Endometrium (tissue), 2 donors: Measurements from ENCODE around the gene EIPR1.
"Not testable (repeated sequence)": the region's sequence is repeated elsewhere in the genome, so short reads cannot be mapped to it uniquely, and the experiment has no call there.

ENCODE experiments used
- FAIRE-seq: peaks from 2 replicates; lab custom pipeline; 2012; peaks lifted over from hg19 to GRCh38; lab: Jason Lieb, UNC
- donor health status: control.
- donor health status: control.

The EIPR1 gene

DNA sequence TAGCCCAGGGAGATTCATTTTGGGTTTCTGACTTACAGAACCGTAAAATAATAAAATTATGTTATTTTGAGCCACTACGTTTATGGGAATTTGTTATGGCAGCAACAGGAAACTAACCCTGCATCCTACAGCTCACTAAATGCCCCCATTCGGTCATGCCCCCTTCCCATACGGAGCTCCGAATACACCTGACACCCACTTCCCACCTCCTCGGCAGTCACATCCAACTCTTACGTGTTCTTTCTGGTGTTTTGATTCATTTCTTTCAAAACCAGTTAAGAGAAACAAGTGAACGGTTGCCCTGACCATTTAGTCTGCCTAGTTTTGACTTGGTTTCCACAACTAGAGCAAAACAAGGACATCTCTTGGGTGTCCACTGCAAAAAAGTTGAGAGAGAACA is 19.7 kb downstream of the EIPR1 start:
- FAIRE-seq, result no peak

DNA sequence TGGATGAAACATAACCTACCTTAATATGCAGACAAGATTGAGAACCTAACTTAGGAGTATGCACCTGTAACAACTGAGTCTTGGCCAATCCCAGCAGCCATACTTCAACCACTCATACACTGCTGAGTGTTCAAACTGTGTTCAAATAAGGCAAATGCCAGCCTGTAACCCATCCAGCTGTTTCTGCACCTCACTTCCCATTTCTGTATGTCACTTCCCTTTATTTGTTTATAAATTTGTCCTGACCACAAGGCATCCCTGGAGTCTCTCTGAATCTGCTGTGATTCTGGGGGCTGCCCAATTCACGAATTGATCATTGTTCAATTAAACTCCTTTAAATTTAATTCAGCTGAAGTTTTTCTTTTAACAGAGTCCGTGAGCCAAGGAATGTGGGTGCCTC is 20.2 kb downstream of the EIPR1 start:
- not testable (repeated sequence) for FAIRE-seq

DNA sequence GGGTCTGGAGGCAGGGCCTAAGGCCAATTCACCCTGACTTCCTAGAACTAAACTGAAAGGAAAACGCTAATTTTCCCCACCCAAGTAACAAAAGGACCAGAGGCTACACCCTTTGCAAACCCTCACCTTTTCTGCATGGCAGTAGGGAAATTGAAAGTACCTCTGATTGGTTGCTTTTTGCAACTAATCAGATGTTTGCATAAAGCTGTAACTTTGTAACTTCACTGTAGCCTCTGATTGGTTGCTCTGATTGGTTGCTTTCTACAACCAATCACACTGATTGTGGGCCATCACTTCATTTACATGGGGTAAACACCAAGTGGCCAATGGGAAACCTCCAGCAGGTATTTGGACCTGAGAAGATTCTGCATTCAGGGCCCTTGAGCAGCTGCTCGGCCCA is 20.8 kb downstream of the EIPR1 start:
- FAIRE-seq, result no peak

DNA sequence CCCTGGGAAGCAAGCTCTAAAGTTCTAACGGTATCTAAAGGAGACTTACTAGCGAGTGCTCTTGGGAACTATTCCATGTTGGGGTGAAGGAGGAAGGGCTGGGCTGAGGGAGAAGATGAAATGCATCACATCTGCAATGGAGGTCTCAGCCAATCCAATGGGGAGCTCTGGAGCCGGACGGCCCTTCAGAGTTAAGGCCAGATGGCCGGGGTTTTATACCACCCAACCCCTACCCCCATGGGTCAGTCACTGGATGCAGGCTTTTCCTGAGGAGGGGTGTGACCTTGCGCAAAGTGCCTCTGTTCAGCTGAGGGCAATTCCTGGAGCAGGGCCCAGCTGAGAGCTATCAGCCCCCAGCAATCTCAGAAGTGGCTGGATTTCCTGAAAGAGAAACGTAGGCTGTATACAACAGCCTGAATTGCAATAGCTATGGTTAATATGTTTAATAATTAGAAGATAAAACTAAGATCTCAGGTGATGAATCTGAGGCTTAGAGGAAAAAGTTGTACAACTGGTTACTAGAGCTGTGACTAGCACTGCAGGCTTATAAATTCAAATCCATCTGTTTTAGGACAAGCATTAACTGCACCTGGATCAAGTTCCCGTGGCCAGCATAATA is 21.6 kb downstream of the EIPR1 start:
- no peak for FAIRE-seq

DNA sequence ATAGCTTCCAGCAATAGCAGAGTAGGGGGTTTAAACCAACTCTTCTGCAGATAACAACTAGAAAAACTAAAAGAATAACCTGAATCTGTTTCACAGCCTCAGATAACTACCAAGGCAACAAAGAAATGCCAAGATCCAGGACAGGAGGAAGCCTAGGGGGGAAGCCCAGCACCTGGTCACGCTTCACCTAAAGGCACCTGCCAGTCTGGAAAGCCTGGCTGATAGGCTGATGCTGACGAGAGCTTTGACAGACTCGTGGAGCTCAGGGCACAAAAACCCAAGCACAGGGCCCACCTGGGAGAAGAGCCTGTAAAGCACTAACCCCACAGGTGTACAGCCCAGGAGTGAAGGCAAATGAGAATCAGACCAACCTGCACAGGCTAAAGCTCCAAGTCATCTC is 22.6 kb downstream of the EIPR1 start:
- no peak for FAIRE-seq

DNA sequence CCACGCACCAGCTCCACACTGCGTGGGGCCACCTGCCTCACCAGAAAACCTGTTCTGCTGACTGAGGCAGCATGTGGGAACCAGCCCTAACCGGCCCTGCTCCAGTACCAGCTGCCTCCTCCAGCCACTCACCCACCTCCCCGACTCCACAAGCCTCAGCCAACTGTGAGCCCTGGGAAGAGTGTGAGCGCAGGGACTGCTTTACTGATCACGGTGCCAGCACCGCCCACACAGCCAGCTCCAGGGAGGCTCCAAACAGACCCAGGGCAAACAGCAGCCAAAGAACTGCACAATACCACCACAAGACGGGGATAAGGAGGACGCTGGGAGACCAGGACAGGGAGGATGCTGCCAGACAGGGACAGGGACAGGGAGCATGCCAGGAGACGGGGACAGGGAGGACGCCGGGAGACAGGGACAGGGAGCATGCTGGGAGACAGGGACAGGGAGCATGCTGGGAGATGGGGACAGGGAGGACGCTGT is 28.4 kb downstream of the EIPR1 start:
- FAIRE-seq, result no peak

DNA sequence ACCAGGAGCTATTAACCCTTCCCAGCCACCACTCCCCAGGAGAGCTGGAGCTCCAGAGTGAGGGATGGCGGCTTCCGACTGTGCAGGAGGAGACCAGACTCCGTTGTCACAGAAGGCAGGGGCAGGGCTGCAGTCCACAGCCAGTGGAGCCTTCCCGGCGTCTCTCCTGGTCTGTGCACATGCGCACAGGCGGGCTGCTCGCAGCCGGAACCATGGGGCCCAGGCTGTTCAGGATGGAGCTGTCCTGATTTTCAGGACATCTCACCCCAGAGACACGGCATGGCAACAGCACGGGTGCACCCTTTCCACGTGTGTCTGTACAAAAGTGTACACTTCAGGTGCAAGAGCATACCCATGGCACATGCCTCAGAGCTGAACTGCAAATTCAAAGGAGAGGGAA is 28.9 kb downstream of the EIPR1 start:
- no peak for FAIRE-seq

DNA sequence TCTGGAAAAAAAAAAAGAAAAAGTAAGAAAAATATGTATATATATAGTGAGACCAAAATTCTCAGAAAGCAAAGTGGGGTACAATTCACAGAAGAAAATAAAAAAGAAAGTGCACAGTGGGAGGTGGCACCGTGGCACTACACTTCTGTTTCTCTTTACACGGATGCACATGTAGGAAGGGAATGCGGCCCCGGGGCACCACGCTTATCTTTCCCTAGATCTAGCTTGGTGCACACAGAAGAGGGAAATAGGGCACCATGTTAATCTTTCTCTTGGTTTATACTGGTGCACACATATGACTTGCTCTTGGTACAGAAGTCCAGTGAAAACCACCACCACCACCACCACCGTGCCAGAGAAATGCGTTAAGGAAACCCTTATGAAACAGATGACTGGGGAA is 32.0 kb downstream of the EIPR1 start:
- FAIRE-seq, result no peak

DNA sequence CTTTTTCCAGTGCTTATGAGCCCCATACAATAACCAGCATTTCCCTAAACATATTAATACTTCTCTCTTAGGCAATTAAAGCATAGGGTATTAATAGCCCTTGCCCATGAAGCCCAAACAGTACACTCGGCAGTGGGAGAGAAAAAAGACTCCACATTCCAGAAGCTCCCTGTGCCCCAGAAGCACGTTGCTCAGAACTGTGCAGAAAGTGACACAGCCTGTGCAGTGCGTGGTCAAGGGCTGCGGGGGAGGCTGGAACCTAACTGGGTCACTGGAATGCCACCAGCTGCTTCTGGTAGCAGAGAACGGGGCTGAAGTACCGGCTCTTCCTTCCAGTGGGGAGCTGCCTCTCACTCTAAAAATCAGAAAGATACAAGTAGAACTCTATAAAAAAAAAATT is 32.7 kb downstream of the EIPR1 start:
- no peak for FAIRE-seq

DNA sequence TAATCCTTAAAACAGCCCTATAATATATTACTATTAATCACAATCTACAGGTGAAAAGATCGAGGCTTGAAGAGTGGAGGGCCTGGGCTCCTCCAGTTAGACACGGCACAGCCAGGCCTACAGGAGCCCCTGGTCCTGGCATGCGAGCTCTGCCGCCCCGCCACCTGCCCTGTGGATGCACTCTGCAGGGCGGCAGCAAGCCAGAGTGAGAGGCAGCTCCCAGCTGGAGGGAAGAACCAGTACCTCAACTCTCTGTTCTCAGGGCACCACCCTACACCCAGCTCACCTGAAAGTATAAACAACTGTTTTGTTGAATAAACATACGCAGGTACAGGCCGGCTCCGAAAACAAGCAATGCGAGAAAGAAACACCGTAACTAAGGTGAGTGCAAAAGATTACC is 34.6 kb downstream of the EIPR1 start:
- no peak for FAIRE-seq

DNA sequence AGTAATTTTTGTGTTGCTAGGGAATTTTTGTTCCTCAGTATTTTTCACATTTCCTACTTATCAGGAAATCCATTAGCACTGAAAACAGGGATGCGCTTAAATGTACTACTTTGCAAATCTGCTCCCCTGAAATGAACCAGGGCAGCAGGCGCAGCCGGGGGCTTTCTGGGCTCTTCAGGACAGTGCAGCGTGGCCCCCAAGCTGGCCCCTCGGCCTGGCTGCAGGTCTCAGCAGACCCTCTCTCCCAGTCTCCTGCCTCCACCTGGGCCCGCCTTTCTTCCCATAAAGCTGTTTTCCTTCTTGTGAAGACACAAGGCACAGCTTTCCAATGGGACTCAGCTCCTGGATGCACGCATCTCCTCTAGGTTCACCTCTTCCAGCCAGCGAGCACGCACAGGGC is 35.3 kb downstream of the EIPR1 start:
- no peak for FAIRE-seq

DNA sequence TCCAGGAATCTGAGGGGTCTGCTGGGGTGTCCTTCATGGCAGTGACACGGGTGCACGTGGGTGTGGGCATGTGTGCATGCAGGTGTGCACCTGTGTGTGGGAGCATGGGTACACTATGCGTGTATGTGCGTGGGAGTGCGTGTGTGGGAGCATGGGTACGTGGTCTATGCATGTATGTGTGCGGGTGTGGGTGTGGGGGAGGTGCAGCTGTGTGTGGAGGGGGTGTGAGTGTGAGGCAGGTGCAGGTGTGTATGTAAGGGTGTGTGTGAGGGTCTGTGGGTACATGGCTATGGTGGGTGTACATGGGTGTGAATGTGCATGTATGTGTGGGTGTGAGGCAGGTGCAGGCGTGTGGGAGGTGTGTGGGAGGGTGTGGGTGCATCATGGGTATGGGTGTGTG is 36.3 kb downstream of the EIPR1 start:
- FAIRE-seq, result no peak

DNA sequence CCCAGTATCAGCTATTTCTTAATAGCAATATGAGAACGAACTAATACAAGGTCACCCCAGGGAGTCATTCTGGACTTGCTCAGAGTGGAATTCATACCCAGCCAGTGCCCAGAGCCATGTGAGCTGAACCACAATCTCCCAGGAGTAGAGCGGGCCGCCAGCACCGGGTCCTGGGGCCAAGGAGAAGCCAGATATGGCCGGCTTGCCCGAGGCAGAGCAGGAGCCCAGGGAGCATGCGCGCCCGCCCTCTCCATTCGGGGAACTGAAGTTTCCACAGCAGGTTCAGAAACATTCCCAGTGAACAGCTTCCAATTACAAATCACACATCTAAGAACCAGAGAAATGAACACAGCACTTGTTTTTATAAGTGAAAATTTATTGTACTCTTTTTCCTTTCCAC is 37.5 kb downstream of the EIPR1 start:
- no peak for FAIRE-seq

DNA sequence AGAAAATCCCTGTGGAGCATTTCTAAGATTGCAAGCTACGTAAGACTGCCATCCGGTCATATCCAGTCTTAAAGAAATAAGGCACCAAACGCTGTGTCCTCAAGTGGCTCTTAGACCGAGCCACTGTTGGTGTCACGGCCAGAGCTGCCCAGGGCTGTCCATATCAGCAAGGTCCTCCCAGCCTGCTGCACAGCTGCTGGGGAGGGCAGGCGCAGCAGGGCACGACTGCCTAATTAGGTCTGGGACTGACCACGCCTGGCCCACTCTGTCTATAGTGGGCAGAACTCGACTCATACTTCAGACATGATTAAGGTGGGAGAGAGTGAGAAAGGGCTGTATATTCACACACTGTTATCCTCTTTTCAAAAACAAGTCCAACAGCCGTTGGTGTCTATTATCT is 39.3 kb downstream of the EIPR1 start:
- no peak for FAIRE-seq

DNA sequence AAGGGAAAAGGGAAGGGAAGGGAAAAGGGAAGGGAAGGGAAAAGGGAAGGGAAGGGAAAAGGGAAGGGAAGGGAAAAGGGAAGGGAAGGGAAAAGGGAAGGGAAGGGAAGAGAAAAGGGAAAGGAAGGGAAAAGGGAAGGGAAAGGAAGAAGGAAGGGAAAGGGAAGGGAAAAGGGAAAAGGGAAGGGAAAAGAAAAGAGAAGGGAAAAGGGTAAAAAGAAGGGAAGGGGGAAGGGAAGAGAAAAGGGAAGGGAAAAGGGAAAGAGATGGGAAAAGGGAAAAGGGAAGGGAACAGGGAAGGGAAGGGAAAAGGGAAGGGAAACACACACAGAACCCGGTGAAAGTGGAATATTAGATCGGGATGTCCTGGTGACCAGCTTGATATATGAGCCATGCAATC is 40.8 kb downstream of the EIPR1 start:
- FAIRE-seq, result no peak

DNA sequence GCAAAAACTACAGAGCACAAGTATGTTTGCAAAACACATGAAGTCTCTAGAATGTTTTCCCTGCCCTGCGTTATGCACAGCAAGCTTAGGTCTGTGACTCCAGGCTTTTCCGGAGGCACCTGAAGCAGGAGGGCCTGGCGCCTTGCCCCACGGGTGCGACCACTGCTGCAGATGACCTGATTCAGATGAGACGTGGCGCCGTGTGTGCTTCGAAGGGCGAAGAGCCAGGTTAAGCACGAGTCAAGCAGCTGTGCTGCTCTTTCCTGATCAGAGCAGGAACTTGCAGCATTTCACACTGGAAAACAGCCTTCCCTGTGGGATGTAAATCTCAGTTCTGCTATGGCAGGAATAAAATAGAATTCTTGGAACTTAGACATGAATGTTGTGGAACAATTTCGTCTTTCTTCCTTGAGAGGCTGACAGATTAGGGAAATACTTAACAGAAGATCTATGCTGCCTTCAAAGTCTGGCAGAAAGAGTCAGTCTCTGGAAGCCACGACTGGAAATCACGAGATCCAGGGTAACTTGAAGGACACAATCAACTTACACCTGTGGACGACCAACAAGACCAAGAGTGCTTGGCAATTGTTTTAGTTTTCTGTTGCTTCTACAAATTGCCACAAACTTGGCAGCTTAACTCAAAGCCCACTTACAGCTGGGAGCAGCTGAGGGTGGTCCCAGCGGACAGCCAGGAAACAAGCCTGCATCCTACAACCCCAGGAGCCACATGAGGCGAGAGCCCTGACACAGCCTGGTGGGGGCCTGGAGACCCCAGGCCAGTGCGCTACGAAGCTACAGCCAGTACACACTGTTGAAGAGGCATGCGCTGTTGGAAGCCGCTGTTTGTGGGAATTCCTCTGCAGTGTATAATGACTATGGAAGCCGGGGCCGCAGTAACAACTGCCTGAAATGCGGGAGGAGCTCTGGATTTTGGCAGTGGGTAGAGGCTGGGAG is 42.9 kb downstream of the EIPR1 start:
- no peak for FAIRE-seq

DNA sequence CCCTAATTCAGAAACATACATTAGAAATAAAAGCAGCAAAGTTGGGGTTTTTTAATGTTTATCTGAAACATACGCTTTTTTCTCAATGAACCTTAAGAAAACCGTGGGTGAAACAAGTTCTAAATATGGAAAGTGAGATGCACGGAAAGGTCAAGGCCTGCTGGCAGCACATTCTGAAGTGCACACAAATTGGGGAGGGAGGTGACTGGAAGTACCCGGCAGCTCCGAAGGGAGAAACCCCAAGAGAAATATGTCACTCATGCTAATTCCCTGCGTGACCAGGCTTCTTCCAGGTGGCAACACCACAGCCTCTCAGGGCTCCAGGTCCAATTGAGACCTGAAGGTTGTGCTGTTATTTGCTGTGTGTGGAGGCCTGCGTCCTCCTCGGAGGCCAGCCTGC is 45.5 kb downstream of the EIPR1 start:
- no peak for FAIRE-seq

DNA sequence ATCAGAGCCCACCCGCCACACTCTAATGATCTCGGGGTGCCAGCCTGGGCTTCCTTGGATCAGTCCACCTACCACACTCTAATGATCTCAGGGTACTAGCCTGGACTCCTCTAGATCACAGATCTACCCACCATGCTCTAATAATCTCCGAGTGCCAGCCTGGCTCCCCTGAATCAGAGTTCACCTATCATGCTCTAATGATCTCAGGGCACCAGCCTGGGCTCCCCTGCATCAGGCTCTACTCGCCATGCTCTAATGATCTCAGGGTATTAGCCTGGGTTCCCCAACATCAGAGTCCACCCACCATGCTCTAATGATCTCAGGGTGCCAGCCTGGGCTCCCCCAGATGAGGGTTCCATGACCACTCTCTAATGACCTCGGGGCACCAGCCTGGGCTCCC is 48.1 kb downstream of the EIPR1 start:
- no peak for FAIRE-seq

DNA sequence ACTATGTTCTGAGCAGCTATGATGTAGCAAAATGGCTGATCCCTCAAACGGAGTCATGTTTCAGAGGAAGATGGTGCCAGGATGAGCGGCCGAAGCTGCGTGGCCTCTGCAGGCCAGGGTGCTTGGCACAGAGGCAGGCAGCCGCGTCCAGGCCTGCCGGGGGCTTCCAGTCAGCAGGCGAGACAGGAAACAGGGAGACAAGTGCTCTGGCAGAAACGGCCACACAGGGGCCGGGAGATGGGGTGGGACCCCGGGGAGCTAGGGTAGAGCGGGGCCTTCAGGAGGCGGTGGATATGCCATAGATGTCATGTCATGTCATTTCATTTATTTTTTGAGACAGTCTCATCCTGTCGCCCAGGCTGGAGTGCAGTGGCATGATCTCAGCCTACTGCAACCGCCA is 50.7 kb downstream of the EIPR1 start:
- FAIRE-seq, result no peak

DNA sequence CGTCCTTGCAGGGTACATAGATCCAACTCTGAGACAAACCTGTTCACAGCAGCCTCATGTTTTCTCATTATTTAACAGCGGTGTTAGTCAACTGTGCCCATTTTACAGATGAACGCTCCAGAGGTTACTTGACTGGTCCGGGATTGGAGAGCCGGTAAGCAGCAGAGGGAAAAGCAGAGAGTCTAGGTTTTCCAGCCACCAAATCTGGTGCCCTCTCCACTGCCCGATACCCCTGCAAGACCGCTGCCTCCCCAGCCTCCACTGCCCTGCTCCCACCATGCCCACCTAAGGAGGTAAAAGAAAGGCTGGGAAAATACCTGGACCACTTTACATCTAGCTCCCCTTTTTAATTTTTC is 51.5 kb downstream of the EIPR1 start:
- no peak for FAIRE-seq

DNA sequence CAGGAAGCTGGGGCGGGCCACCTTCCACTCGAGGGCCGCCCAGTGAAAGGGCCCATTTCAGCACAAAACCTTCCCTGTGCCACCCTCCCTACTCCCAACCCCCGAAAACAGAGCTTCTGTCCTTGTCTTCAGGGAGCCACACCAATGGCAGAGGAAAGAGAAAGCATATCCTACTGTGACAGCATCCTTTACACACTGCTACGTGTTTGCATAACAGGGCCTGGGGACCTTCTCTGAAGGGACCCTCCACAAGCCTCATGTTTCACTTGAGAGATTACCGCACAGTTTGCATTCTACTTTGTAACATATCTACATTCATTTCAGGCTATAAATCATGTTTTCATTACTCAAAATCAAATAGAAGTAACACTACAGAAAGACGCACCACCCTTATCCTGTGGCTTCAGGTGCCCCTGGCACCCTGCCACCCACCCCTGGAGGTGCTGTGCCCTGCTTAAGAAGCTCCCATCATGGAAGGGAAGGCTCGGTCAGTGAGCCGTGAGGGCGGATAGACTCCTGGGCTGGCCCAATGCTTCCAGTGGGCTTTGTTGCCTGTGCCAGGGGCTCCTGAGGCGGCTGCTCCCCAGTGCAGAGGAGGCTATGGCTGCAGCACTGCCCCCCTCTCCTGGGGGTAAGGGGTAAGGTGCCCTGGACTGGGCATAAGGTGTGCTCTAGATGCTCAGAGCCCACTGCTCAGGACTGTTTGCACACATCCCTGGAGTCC is 52.0 kb downstream of the EIPR1 start:
- FAIRE-seq, result no peak

DNA sequence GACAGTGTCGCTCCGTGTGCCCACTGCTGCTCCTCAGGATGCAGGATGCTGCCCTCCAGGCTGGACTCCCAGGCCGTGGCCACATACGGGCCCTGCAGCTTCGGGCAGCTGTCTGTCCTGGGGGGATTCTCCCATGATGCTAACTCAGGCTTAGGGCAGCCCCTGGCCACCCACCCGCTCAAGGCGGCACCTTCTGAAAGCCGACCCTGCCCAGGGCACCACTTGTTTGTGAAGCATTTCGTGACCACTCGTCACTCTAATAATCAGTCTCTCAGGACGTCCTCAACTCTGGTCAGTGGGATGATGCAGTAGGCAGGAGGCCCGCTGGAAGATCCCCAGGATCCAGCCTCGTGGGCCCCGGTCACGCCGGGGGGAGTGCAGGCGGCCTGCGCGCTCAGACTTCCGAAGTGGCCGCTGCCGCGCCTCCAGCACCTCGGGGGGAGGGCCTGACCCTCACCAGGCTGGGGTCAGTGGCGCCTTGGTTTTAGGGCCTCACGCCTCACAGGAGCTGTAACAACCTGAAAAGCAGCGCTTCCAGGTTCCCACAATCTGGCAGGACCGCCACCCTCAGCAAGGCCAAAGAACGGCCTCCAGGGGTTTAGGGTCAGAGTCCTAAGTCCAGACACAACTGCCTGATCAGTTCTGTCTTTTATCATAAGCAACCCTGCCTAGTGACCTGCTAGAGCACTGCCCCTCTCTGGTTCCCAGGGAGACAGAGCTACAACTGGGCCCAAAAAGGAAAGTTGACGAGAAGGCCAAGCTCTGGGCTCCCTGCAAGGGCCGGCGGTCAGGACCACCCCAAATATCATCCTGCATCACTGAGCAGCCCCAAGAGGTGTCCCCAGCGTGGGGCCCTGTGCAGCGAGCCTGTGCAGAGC is 53.0 kb downstream of the EIPR1 start:
- FAIRE-seq, result no peak
